Measurements from ENCODE around the gene RBPJL. TPM values are rescaled to one million over a fixed set of nuclear protein-coding genes. Genes with fewer than 3 reads are reported as not detected.

RBPJL gene
- total and polyA plus RNA-seq, 2 of the 8 experiments (the other 6 are each of a cell fraction or from before 2014, with no cell fraction given), result 0.67 to 1.3 TPM

GRCh38 chr20:45294003-45294368 lies 12.7 kb upstream of the RBPJL start:
- Histone ChIP-seq H3K56ac (replicated peaks; ENCODE audit: insufficient read length, low read depth, low read length) (no peak overlapping the region), H2AFZ (ENCODE audit: low read length) (no peak overlapping the region), H3K4ac (replicated peaks; ENCODE audit: insufficient read length, low read depth, low read length) (no peak overlapping the region)

More at GRCh38 chr20:45294003-45294368, 12.7 kb upstream of the RBPJL start:
- TF ChIP-seq KDM1A (IDR thresholded peaks at IDR 0.05; ENCODE audit: borderline replicate concordance, low read length) (0 out of 2 replicates have a peak, but pooled peaks have one; percentile 27), ZNF274 (IDR thresholded peaks at IDR 0.05; ENCODE audit: borderline replicate concordance, extremely low read depth, low read length) (no peak)
- Histone ChIP-seq H3K27me3 (replicated peaks in 1 of 4; ENCODE audit: control insufficient read depth in 3 of 4, extremely low read depth in 1 of 4, insufficient read depth in 3 of 4, low read length in 3 of 4) (peaks cover 0 to 20% (median 11%) of the 10 kb centered on the region in 4 experiments; a peak in 6 of 7 replicates), H2BK120ac (replicated peaks; ENCODE audit: low read depth, low read length) (no peak overlapping the region), H3K79me1 (ENCODE audit: low read depth, low read length) (no peaks in the 10 kb centered on the region), H2BK12ac (ENCODE audit: low read depth, low read length) (no peak overlapping the region), H3K4me2 (ENCODE audit: insufficient read depth in 1 of 2, low read depth in 2 of 2, low read length in 2 of 2) (peak overlapping the region; percentile 65 to 71; a peak in 1 of 4 replicates), H3K4me3 (ENCODE audit: extremely low read depth in 1 of 4, insufficient read depth in 2 of 4, low read depth in 3 of 4, low read length in 4 of 4) (peak overlapping the region in 2 of 4 experiments; percentile 48 to 61; a peak in 2 of 8 replicates), H3K4me1 (replicated peaks in 1 of 4; ENCODE audit: control insufficient read depth in 3 of 4, insufficient read depth in 4 of 4, low read length in 3 of 4) (peaks cover 0 to 3% (median 0%) of the 10 kb centered on the region in 4 experiments; a peak in 3 of 7 replicates), H2BK15ac (ENCODE audit: low read length) (no peak overlapping the region), H3K27ac (ENCODE audit: low read depth, low read length) (no peak overlapping the region), H3K23me2 (ENCODE audit: low read depth, low read length) (peaks cover 7% of the 10 kb centered on the region; the same call in 1 of the 2 replicates), H3K9me3 (ENCODE audit: insufficient read depth in 2 of 2, low read depth in 1 of 2, low read length in 1 of 2) (peaks cover 8 to 12% of the 10 kb centered on the region in 2 experiments), H2BK20ac (ENCODE audit: low read length) (no peak overlapping the region), H4K8ac (ENCODE audit: extremely low read depth, insufficient read depth, low read length) (no peak overlapping the region), H2BK5ac (ENCODE audit: low read depth, low read length) (no peak overlapping the region), H4K5ac (ENCODE audit: insufficient read length, low read depth, low read length) (no peak overlapping the region), H3K79me2 (ENCODE audit: control insufficient read depth in 1 of 2, insufficient read depth in 2 of 2, low read length in 2 of 2) (no peaks in the 10 kb centered on the region), H3K36me3 (ENCODE audit: control insufficient read depth in 2 of 4, insufficient read depth in 4 of 4, low read length in 3 of 4) (0 out of 8 replicates have a peak, but pooled peaks cover 0 to 3% (median 0%) of the 10 kb centered on the region in 4 experiments), H3K23ac (ENCODE audit: insufficient read length) (no peak overlapping the region), H3K9ac (replicated peaks in 1 of 4; ENCODE audit: extremely low read depth in 1 of 4, low read depth in 3 of 4, low read length in 3 of 4) (no peak overlapping the region), H3K14ac (ENCODE audit: insufficient read length) (no peak overlapping the region), H2AK5ac (ENCODE audit: low read depth, low read length) (no peak overlapping the region), H4K20me1 (replicated peaks in 1 of 2; ENCODE audit: control insufficient read depth in 1 of 2, insufficient read depth in 2 of 2, low read length in 2 of 2) (no peaks in the 10 kb centered on the region), H4K91ac (replicated peaks; ENCODE audit: insufficient read length, low read length) (no peak overlapping the region), H3K18ac (ENCODE audit: extremely low read depth, low read length) (no peak overlapping the region)
- WGBS, 2 experiments (ENCODE audit: extremely low coverage in 1 of 2, insufficient coverage in 1 of 2, insufficient read length in 1 of 2, insufficient replicate concordance in 2 of 2, low coverage in 1 of 2, low lambda C conversion rate in 2 of 2, missing lambda C conversion rate in 1 of 2), result 78% methylated on average over 5 of the region's 5 CpGs; no CpG with 5 or more reads in 1 of the 2 experiments
- ChIA-PET CTCF (ENCODE audit: partially characterized antibody) (interaction anchor here (0.8 to 6.2 kb wide), 47 partner anchors 8 to 719 kb away, joined by 3 to 104 read pairs (median 4); partner anchors contain the start of genes MATN4, PIGT, RBPJL and TP53TG5), POLR2A (ENCODE audit: partially characterized antibody) (interaction anchor here (0.6 to 3.1 kb wide), 10 partner anchors 10 to 640 kb away, joined by 3 to 18 read pairs (median 3); partner anchors contain the start of genes MATN4, SDC4 and WFDC5)
- no peak for FAIRE-seq
- DNase-seq (ENCODE audit: low read depth in 1 of 2, low spot score in 2 of 2), result no peak
